Astrocyte of the spinal cord (primary cell): ENCODE data around the gene RASGEF1C.
"Not testable (repeated sequence)": the region's sequence is repeated elsewhere in the genome, so short reads cannot be mapped to it uniquely, and the experiment has no call there.

Source experiments
- DNase-seq: peaks from one replicate; pipeline ENCODE4 v3.0.0; 2011; ENCODE audit warnings: low read depth, low spot score
- H3K4me3 ChIP-seq: 2 replicates; pipeline ENCODE4 v1.5.1; 2011; ENCODE audit warnings: low read depth, mild to moderate bottlenecking, low read length, moderate library complexity
- in situ Hi-C: cut with HindIII; loops from 2 replicates; pipeline ENCODE4 v1.10.0; 2017; ENCODE audit warnings: low sequenced_read_pairs
- TF ChIP-seq, protein P1 (sequence below): IDR thresholded peaks from 2 replicates; pipeline ENCODE4 v1.5.1; 2012; ENCODE audit warnings: low read depth, mild to moderate bottlenecking, low read length, inconsistent platforms

RASGEF1C gene

DNA sequence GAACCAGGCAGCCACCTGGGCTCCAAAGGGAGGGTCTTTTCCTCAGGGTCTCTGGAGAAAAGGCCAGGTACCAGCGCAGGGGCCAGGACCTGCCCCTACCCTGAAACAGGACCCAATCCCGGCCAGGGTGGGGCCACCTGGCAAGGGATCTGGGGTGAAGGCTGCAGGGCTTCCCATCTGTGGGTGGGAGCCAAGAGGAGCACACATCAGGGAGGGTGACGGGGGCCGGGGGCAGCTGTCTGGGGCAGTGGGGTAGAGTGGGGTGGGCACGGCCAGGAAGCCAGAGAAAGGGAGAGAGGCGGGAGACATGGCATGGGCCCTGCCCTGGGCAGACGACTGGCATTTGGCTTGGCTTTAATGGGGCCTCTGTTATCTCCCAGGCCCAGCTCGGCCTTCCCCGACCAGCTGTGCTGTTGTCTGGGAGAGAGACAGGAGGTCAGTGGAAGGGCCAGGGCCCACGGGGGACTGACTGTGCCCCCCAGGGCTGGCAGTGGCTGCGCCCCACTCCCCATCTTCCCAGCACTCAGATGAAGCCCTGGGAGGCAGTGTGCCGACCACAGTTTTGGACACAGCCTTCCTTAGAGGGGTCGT, 80.2 kb downstream of the RASGEF1C start:
- TF ChIP-seq, protein P1, sequence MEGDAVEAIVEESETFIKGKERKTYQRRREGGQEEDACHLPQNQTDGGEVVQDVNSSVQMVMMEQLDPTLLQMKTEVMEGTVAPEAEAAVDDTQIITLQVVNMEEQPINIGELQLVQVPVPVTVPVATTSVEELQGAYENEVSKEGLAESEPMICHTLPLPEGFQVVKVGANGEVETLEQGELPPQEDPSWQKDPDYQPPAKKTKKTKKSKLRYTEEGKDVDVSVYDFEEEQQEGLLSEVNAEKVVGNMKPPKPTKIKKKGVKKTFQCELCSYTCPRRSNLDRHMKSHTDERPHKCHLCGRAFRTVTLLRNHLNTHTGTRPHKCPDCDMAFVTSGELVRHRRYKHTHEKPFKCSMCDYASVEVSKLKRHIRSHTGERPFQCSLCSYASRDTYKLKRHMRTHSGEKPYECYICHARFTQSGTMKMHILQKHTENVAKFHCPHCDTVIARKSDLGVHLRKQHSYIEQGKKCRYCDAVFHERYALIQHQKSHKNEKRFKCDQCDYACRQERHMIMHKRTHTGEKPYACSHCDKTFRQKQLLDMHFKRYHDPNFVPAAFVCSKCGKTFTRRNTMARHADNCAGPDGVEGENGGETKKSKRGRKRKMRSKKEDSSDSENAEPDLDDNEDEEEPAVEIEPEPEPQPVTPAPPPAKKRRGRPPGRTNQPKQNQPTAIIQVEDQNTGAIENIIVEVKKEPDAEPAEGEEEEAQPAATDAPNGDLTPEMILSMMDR, result no peak
- in situ Hi-C loops, result no loop called here
- H3K4me3 ChIP-seq, result no peak overlapping the region
- DNase-seq, result no peak

- no peak overlapping the region for H3K4me3 ChIP-seq
- TF ChIP-seq, protein P1, result no peak
- DNase-seq, result no peak
- in situ Hi-C loops, result no loop called here
Observed at GRCh38 chr5:180127682-180128670, 81.0 kb downstream of the RASGEF1C start.

DNA sequence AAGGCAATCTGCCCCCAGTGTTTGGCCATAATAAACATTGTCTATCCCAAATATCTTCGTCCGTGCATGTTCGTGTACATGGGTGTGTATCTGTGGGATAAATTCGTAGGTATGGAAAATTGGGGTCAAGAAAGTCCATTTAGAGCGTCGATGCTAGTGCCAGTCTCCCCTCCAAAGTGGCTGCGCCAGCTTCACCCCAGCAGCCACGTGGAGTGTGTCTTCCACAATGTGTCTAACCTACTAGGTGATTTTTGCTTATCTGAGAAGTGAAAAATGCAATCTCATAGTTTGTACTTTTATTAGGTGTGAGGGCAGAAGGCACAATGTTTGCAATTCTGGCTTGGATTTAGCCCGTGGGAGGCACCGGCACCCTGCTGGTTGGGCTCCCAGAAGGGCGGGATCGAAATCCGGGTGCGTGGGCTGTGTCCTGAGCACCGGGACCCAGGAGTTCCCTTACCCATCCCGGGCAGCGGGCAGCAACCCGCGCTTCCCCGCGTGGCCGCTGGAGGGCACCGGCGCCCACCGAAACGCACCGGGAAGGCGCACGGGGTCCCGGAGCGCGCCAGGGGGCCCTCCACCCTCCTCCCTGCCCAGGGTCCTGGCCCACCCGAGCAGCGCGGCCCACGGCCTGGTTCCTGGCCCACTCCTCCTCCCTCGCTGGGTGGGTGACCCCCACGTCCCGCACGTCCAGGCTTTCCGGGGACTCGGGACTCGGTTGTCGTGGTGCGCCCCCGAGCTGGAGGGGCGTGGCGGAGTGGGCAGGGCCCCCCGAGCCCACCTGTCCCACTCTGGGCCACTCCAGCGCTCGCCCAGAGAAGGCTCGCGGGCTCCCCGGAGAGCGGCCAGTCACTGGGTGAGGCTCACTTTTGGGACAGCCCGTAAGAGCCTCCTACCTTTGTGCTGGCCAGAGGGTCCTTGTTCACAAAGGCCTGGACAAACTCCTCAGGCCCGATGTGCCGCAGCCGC, 82.0 kb downstream of the RASGEF1C start:
- TF ChIP-seq, protein P1, result peak; percentile 81
- no peak for DNase-seq
- in situ Hi-C loops, result no loop called here
- no peak overlapping the region for H3K4me3 ChIP-seq

- DNase-seq, H3K4me3 ChIP-seq, in situ Hi-C loops: not testable (repeated sequence)
Observed at GRCh38 chr5:180126156-180126555, 82.9 kb downstream of the RASGEF1C start.

DNA sequence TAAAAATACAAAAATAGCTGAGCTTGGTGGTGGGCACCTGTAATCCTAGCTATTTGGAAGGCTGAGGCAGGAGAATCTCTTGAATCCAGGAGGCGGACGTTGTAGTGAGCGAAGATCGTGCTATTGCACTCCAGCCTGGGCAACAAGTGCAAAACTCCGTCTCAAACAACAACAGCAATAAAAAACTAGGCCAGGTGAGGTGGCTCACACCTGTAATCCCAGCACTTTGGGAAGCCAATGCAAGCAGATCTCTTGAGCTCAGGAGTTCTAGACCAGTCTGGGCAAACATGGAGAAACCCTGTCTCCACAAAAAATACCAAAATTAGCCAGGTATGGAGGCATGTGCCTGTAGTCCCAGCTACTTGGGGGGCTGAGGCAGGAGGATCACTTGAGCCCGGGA, 84.3 kb downstream of the RASGEF1C start:
- DNase-seq, in situ Hi-C loops, H3K4me3 ChIP-seq: not testable (repeated sequence)

GRCh38 chr5:180122875-180123274, 86.1 kb downstream of the RASGEF1C start:
- TF ChIP-seq, protein P1, result no peak
- DNase-seq, result no peak

DNA sequence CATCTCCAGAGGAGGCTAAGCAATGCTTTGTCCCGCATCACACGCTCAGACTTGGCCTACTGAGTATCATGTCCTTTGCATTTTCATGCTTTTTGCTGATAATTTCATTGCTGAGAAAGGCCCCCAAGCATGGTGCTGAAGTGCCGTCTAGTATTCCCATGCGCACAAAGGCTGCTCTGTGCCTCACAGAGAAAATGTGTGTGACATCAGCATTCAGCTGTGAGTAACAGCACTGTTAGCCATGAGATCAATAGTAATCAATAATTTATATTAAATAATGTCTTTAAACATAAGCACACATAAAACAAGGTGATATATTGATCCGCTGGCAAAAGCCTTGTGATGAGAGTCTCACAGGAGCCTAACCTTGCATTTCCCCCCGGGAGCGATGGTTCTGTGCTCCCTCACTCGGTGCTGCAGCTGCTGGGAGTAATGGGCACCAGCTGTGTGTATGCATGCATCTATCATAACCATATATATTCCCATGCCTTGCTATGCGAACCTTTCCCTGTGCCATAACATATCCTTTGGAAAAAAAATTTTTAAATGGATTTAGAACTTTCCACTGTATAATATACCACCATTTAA, 87.1 kb downstream of the RASGEF1C start:
- TF ChIP-seq, protein P1, result no peak
- H3K4me3 ChIP-seq, result no peak overlapping the region
- DNase-seq, result no peak
- in situ Hi-C loops, result no loop called here

More at GRCh38 chr5:180122875-180123274, 86.1 kb downstream of the RASGEF1C start:
- H3K4me3 ChIP-seq, result no peak overlapping the region
- in situ Hi-C loops, result no loop called here
